Caco-2 (cell line): ENCODE measurements around the gene ERMN. TPM values are rescaled to one million over a fixed set of nuclear protein-coding genes. Genes with fewer than 3 reads are reported as not detected.

ENCODE experiments used
- BruUV-seq: library from RNA; stranded (reverse); fragments of 400-500 nt; replicated peaks from 2 replicates; lab custom pipeline; 2021; lab: Mats Ljungman, UMichigan
- CTCF ChIA-PET: fragments of 300-600 bp; sonication (Branson Sonifier 250); formaldehyde crosslinking; loops from one replicate; lab custom pipeline; 2022; ENCODE audit warnings: antibody characterized with exemption; lab: Charles Lee
- POLR2A ChIA-PET: fragments of 300-600 bp; sonication (Branson Sonifier 250); formaldehyde crosslinking; loops from one replicate; lab custom pipeline; 2022; ENCODE audit warnings: antibody characterized with exemption; lab: Charles Lee
- DNase-seq, 2 experiments: peaks; one replicate each; pipeline versions ENCODE4 v3.0.0 to v3.0.0-alpha.2; 2020 to 2022
- H3K27me3 ChIP-seq: replicated peaks from 2 replicates; pipeline ENCODE4 v1.6.0; 2011; ENCODE audit warnings: low read length; ENCODE audit not compliant: control insufficient read depth, insufficient read depth
- H3K36me3 ChIP-seq: 2 replicates; pipeline ENCODE4 v1.5.1; 2011; ENCODE audit warnings: low read length; ENCODE audit not compliant: control insufficient read depth, insufficient read depth
- H3K4me1 ChIP-seq: fragments of 250-450 bp; sonication (Bioruptor Pico); 2 replicates; pipeline ENCODE4 v1.5.1; 2020; ENCODE audit warnings: mild to moderate bottlenecking
- H3K4me3 ChIP-seq: 2 replicates; pipeline ENCODE4 v1.5.1; 2011; ENCODE audit warnings: low read depth, mild to moderate bottlenecking, control low read depth, low read length
- H3K9me3 ChIP-seq: fragments of 250-450 bp; sonication (Bioruptor Pico); 2 replicates; pipeline ENCODE4 v1.5.1; 2020; ENCODE audit warnings: mild to moderate bottlenecking, moderate library complexity
- H3K27ac Mint-ChIP-seq: one replicate; pipeline ENCODE4 v1.8.0; 2022; ENCODE audit warnings: mixed read lengths; ENCODE audit not compliant: unreplicated experiment
- H3K27me3 Mint-ChIP-seq: one replicate; pipeline ENCODE4 v1.8.0; 2022; ENCODE audit warnings: mixed read lengths; ENCODE audit not compliant: insufficient read depth, unreplicated experiment
- H3K36me3 Mint-ChIP-seq: one replicate; pipeline ENCODE4 v1.8.0; 2022; ENCODE audit warnings: mild to moderate bottlenecking, mixed read lengths; ENCODE audit not compliant: insufficient read depth, unreplicated experiment
- H3K4me1 Mint-ChIP-seq: one replicate; pipeline ENCODE4 v1.8.0; 2022; ENCODE audit warnings: low read depth, mixed read lengths; ENCODE audit not compliant: unreplicated experiment
- H3K4me3 Mint-ChIP-seq: one replicate; pipeline ENCODE4 v1.8.0; 2022; ENCODE audit warnings: mild to moderate bottlenecking, moderate library complexity, mixed read lengths; ENCODE audit not compliant: unreplicated experiment
- H3K9me3 Mint-ChIP-seq: one replicate; pipeline ENCODE4 v1.8.0; 2022; ENCODE audit warnings: mixed read lengths; ENCODE audit not compliant: unreplicated experiment
- intact Hi-C: fragments of 100-400 bp; cut with micrococcal nuclease; formaldehyde crosslinking; loops from one replicate; pipeline ENCODE4 v1.10.0; 2022; ENCODE audit not compliant: unreplicated experiment
- total RNA-seq: library from RNA; stranded (reverse); gene quantifications from 2 replicates; pipeline ENCODE4 v1.2.3, GENCODE V29; 2022
- TF ChIP-seq, protein P1 (sequence below), 2 experiments: fragments of 200-600 bp in 1 of 2; IDR thresholded peaks; 1 replicate in 1 of 2; 2 replicates in 1 of 2; pipeline versions ENCODE4 v1.5.1 to v1.8.0; 2011 to 2022; ENCODE audit warnings: antibody characterized with exemption in 1 of 2, control low read depth in 1 of 2, inconsistent platforms in 1 of 2, low read depth in 1 of 2, low read length in 1 of 2, mild to moderate bottlenecking in 1 of 2, moderate library complexity in 1 of 2; ENCODE audit not compliant: insufficient read depth in 1 of 2, severe bottlenecking in 1 of 2, unreplicated experiment in 1 of 2

The ERMN gene
- total RNA-seq, 1 experiment from 2014 or later = 0.61 TPM

DNA sequence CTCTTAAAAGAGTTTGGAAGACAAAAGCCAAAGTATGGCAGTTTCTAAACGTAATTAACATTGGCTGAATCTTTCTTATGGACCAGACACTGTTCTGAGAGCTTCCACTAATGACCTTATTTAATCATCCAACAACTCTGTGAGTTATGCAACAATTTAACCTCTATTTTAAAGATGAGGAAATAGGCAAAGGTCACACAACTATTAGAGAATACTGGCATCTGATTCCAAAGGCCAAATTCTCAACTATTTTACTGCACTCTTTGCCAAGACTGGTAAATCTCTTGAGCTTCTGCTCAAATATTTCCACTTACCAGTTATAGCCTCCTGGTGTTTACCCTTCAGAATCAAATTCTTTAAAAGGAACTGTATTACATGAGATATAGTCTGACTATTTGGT lies 42.1 kb upstream of the ERMN start:
- H3K9me3 Mint-ChIP-seq = peaks cover 28% of the 10 kb centered on the region
- no peaks in the 10 kb centered on the region for H3K36me3 ChIP-seq
- no peak for DNase-seq
- no peaks in the 10 kb centered on the region for H3K27me3 Mint-ChIP-seq
- intact Hi-C loops = no loop called here
- ChIA-PET POLR2A (no interaction called here), CTCF (no interaction called here)
- no TSS peak for BruUV-seq
- H3K4me1 Mint-ChIP-seq = peaks cover 9% of the 10 kb centered on the region
- peaks cover 8% of the 10 kb centered on the region for H3K4me1 ChIP-seq
- H3K4me3 ChIP-seq = no peak overlapping the region
- H3K27ac Mint-ChIP-seq = no peak overlapping the region
- no peaks in the 10 kb centered on the region for H3K27me3 ChIP-seq
- H3K36me3 Mint-ChIP-seq = no peaks in the 10 kb centered on the region
- H3K9me3 ChIP-seq = no peaks in the 10 kb centered on the region; the same call in 1 of the 2 replicates
- TF ChIP-seq, protein P1, sequence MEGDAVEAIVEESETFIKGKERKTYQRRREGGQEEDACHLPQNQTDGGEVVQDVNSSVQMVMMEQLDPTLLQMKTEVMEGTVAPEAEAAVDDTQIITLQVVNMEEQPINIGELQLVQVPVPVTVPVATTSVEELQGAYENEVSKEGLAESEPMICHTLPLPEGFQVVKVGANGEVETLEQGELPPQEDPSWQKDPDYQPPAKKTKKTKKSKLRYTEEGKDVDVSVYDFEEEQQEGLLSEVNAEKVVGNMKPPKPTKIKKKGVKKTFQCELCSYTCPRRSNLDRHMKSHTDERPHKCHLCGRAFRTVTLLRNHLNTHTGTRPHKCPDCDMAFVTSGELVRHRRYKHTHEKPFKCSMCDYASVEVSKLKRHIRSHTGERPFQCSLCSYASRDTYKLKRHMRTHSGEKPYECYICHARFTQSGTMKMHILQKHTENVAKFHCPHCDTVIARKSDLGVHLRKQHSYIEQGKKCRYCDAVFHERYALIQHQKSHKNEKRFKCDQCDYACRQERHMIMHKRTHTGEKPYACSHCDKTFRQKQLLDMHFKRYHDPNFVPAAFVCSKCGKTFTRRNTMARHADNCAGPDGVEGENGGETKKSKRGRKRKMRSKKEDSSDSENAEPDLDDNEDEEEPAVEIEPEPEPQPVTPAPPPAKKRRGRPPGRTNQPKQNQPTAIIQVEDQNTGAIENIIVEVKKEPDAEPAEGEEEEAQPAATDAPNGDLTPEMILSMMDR (IDR thresholded peaks at IDR 0.05; ENCODE audit: insufficient read depth in 1 of 2, low read depth in 1 of 2, low read length in 1 of 2, severe bottlenecking in 1 of 2, unreplicated experiment in 1 of 2) = no peak
- H3K4me3 Mint-ChIP-seq = no peak overlapping the region

DNA sequence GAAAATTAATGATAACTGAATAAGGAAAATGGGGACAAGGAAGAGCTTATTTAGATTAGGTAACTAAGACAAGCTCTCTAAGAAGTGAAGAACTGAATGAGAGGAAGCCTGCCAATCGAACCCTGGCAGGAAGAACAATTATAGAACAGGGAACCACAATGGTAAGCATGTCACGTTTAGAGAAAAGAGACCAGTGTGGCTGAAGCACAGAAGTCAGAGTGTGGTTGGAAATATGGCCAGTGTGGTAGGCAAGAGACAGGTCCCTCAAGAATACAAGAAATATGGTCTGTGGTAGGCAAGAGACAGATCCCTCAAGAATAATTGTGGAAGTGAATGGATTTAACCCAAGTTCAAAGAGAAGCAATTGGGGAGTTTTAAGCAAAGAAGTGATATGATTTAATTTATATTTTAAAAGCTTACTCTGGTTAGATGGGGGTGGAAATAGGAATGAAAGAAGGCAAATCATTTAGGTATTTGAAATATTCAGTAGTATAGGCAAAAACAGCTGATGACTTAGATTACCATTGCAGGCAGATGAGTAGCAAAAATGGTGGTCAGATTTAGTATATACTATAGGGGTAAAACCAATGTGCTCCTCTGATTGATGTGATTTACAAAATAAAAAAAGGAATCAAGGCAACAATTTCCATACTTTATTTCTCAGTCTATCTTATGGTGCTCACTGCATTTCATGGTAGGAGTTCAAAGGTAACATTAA lies 38.8 kb upstream of the ERMN start:
- no peak overlapping the region for H3K4me3 ChIP-seq
- no peak overlapping the region for H3K4me3 Mint-ChIP-seq
- no TSS peak for BruUV-seq
- ChIA-PET POLR2A (no interaction called here), CTCF (no interaction called here)
- DNase-seq = no peak
- H3K9me3 ChIP-seq = peaks cover 10% of the 10 kb centered on the region; the same call in 1 of the 2 replicates
- intact Hi-C loops = no loop called here
- peaks cover 8% of the 10 kb centered on the region for H3K4me1 ChIP-seq
- no peaks in the 10 kb centered on the region for H3K27me3 Mint-ChIP-seq
- H3K27me3 ChIP-seq = no peaks in the 10 kb centered on the region
- no peaks in the 10 kb centered on the region for H3K36me3 ChIP-seq
- TF ChIP-seq, protein P1 (IDR thresholded peaks at IDR 0.05; ENCODE audit: insufficient read depth in 1 of 2, low read depth in 1 of 2, low read length in 1 of 2, severe bottlenecking in 1 of 2, unreplicated experiment in 1 of 2) = no peak
- H3K27ac Mint-ChIP-seq = no peak overlapping the region
- H3K9me3 Mint-ChIP-seq = peaks cover 42% of the 10 kb centered on the region
- peaks cover 9% of the 10 kb centered on the region for H3K4me1 Mint-ChIP-seq
- no peaks in the 10 kb centered on the region for H3K36me3 Mint-ChIP-seq

DNA sequence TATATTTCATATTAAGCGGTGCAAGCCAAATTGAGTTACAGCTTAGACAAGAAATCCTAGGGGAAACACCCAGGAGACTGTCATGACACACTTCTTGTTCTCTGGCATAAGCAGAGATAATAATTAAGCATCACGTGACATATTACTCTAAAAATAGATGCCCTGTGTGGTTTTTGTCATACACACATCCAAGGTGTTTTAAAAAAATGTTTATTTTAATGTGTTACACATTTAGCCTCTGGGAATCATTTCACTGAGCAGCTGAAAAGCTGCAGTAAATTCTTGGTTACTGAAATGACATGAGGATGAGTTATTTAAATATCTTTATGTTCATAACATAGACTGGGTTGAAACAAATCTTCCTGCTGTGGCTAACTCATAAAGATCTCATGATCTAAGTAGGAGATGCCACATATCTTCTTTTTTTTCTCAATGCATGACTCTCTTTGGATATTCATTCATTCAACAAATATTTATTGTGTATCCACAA lies 38.0 kb upstream of the ERMN start:
- Histone ChIP-seq H3K4me3 (no peak overlapping the region), H3K27me3 (no peaks in the 10 kb centered on the region), H3K36me3 (no peaks in the 10 kb centered on the region), H3K9me3 (peaks cover 10% of the 10 kb centered on the region; the same call in 1 of the 2 replicates), H3K4me1 (peaks cover 8% of the 10 kb centered on the region)
- ChIA-PET CTCF (interaction anchor here (0.5 kb wide), 1 partner anchor 43 kb away, joined by 3 read pairs; no protein-coding TSS in a partner anchor), POLR2A (no interaction called here)
- Mint-ChIP-seq H3K4me1 (peaks cover 9% of the 10 kb centered on the region), H3K4me3 (no peak overlapping the region), H3K27ac (no peak overlapping the region), H3K9me3 (peaks cover 42% of the 10 kb centered on the region), H3K27me3 (no peaks in the 10 kb centered on the region), H3K36me3 (no peaks in the 10 kb centered on the region)
- TF ChIP-seq, protein P1 (IDR thresholded peaks at IDR 0.05; ENCODE audit: insufficient read depth in 1 of 2, low read depth in 1 of 2, low read length in 1 of 2, severe bottlenecking in 1 of 2, unreplicated experiment in 1 of 2) = no peak
- no TSS peak for BruUV-seq
- intact Hi-C loops = no loop called here
- DNase-seq = no peak
